ENCODE data around the gene NKD1. TPM values are rescaled to one million over a fixed set of nuclear protein-coding genes. Genes with fewer than 3 reads are reported as not detected.

The NKD1 gene
- total RNA-seq, 4 donors from 2014 or later, result 1.8 to 9.1 (median 2.6) TPM

- DNase-seq (ENCODE audit: low spot score in 2 of 2), result no peak
- TF ChIP-seq POLR2AphosphoS5 (IDR thresholded peaks at IDR 0.05) (no peak), EP300 (IDR thresholded peaks at IDR 0.05) (no peak), CTCF (IDR thresholded peaks at IDR 0.05) (no peak), POLR2A (IDR thresholded peaks at IDR 0.05) (no peak)
- Histone ChIP-seq H3K4me1 (peaks cover 26% of the 10 kb centered on the region), H3K4me3 (no peak overlapping the region), H3K27me3 (no peaks in the 10 kb centered on the region), H3K27ac (no peak overlapping the region), H3K36me3 (no peaks in the 10 kb centered on the region), H3K9me3 (peaks cover 4% of the 10 kb centered on the region)
- 94% methylated on average over 3 of the region's 4 CpGs for WGBS
These were observed 121.5 kb downstream of the NKD1 start for GRCh38 chr16:50669741-50670140.

GRCh38 chr16:50670476-50670875, 122.3 kb downstream of the NKD1 start:
- WGBS, result 94% methylated on average over 4 of the region's 6 CpGs
- H3K27ac ChIP-seq, result no peak overlapping the region
- H3K4me3 ChIP-seq, result no peak overlapping the region
- peaks cover 21% of the 10 kb centered on the region for H3K4me1 ChIP-seq
- H3K36me3 ChIP-seq, result no peaks in the 10 kb centered on the region
- TF ChIP-seq POLR2A (IDR thresholded peaks at IDR 0.05) (no peak), EP300 (IDR thresholded peaks at IDR 0.05) (no peak), CTCF (IDR thresholded peaks at IDR 0.05) (no peak), POLR2AphosphoS5 (IDR thresholded peaks at IDR 0.05) (no peak)
- H3K27me3 ChIP-seq, result no peaks in the 10 kb centered on the region
- H3K9me3 ChIP-seq, result peaks cover 4% of the 10 kb centered on the region
- no peak for DNase-seq (ENCODE audit: low spot score in 2 of 2)

GRCh38 chr16:50671644-50672260, 123.6 kb downstream of the NKD1 start:
- H3K4me3 ChIP-seq, result no peak overlapping the region
- peaks cover 18% of the 10 kb centered on the region for H3K4me1 ChIP-seq
- H3K27ac ChIP-seq, result no peak overlapping the region
- no peak for DNase-seq (ENCODE audit: low spot score in 2 of 2)
- H3K36me3 ChIP-seq, result no peaks in the 10 kb centered on the region
- 58% methylated on average over 2 of the region's 2 CpGs for WGBS
- no peak for TF ChIP-seq POLR2AphosphoS5 (IDR thresholded peaks at IDR 0.05)
- no peak for TF ChIP-seq EP300 (IDR thresholded peaks at IDR 0.05)
- TF ChIP-seq CTCF (IDR thresholded peaks at IDR 0.05), result peak; percentile 9 to 40
- peaks cover 4% of the 10 kb centered on the region for H3K9me3 ChIP-seq
- H3K27me3 ChIP-seq, result no peaks in the 10 kb centered on the region

- TF ChIP-seq POLR2AphosphoS5 (IDR thresholded peaks at IDR 0.05) (no peak), EP300 (IDR thresholded peaks at IDR 0.05) (no peak), POLR2A (IDR thresholded peaks at IDR 0.05) (no peak), CTCF (IDR thresholded peaks at IDR 0.05) (no peak)
- H3K4me1 ChIP-seq, result peaks cover 7% of the 10 kb centered on the region
- 74% methylated on average over 39 of the region's 70 CpGs for WGBS
- no peak for DNase-seq (ENCODE audit: low spot score in 2 of 2)
- H3K36me3 ChIP-seq, result no peaks in the 10 kb centered on the region
- no peak overlapping the region for H3K27ac ChIP-seq
- no peak overlapping the region for H3K4me3 ChIP-seq
- H3K9me3 ChIP-seq, result peaks cover 4% of the 10 kb centered on the region
- H3K27me3 ChIP-seq, result no peaks in the 10 kb centered on the region
These were observed 125.5 kb downstream of the NKD1 start for GRCh38 chr16:50673496-50674275.

- no peak overlapping the region for H3K4me3 ChIP-seq
- TF ChIP-seq POLR2A (IDR thresholded peaks at IDR 0.05), result no peak
- TF ChIP-seq POLR2AphosphoS5 (IDR thresholded peaks at IDR 0.05), result no peak
- TF ChIP-seq CTCF (IDR thresholded peaks at IDR 0.05), result no peak
- TF ChIP-seq EP300 (IDR thresholded peaks at IDR 0.05), result no peak
- 89% methylated on average over 4 of the region's 4 CpGs for WGBS
- H3K36me3 ChIP-seq, result no peaks in the 10 kb centered on the region
- no peaks in the 10 kb centered on the region for H3K4me1 ChIP-seq
- H3K27me3 ChIP-seq, result no peaks in the 10 kb centered on the region
- H3K27ac ChIP-seq, result no peak overlapping the region
- DNase-seq (ENCODE audit: low spot score in 2 of 2), result no peak
- H3K9me3 ChIP-seq, result peaks cover 4% of the 10 kb centered on the region
These were observed 126.6 kb downstream of the NKD1 start for GRCh38 chr16:50674831-50675230.
